NB4 (cell line): ENCODE measurements around the gene HPS6.

Experiments used
- POLR2A ChIP-seq: IDR thresholded peaks from 2 replicates; pipeline ENCODE4 v1.6.1; 2011; ENCODE audit warnings: mild to moderate bottlenecking; ENCODE audit not compliant: insufficient read length; ENCODE audit errors: extremely low read depth
- TF ChIP-seq, protein P1 (sequence below): IDR thresholded peaks from one replicate; pipeline ENCODE4 v1.5.1; 2012; ENCODE audit warnings: low read depth, low read length
- TF ChIP-seq, protein P2 (sequence below): IDR thresholded peaks from 2 replicates; pipeline ENCODE4 v1.6.1; 2011; ENCODE audit warnings: low read depth, low read length

DNA sequence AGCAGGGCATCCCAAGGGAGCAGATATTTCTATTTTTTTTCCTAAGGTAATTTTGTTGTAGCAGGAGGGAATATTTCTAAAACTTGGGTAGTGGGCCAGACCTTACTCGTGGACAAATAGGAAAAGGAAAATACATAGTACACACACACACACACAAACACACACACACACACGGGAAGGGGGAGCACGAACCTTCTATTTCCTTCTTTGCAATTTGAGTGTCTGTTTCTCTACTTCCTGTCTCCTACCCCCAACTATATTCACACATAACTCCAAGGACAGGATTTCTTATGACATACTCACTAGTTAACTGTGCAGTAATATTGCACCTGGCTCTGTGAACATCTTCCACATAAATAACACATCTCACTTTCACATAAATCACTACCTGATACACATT is 50.6 kb downstream of the HPS6 start:
- TF ChIP-seq, protein P1, sequence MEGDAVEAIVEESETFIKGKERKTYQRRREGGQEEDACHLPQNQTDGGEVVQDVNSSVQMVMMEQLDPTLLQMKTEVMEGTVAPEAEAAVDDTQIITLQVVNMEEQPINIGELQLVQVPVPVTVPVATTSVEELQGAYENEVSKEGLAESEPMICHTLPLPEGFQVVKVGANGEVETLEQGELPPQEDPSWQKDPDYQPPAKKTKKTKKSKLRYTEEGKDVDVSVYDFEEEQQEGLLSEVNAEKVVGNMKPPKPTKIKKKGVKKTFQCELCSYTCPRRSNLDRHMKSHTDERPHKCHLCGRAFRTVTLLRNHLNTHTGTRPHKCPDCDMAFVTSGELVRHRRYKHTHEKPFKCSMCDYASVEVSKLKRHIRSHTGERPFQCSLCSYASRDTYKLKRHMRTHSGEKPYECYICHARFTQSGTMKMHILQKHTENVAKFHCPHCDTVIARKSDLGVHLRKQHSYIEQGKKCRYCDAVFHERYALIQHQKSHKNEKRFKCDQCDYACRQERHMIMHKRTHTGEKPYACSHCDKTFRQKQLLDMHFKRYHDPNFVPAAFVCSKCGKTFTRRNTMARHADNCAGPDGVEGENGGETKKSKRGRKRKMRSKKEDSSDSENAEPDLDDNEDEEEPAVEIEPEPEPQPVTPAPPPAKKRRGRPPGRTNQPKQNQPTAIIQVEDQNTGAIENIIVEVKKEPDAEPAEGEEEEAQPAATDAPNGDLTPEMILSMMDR, result no peak
- no peak for TF ChIP-seq POLR2A
- TF ChIP-seq, protein P2, sequence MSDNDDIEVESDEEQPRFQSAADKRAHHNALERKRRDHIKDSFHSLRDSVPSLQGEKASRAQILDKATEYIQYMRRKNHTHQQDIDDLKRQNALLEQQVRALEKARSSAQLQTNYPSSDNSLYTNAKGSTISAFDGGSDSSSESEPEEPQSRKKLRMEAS, result no peak
